Limb (tissue), 2 donors: Measurements from ENCODE around the gene CCDC110.
"Not testable (repeated sequence)": the region's sequence is repeated elsewhere in the genome, so short reads cannot be mapped to it uniquely, and the experiment has no call there.

Experiments used
- DNase-seq, 2 donors: peaks; one replicate each; pipeline ENCODE4 v3.0.0-alpha.2; 2016; ENCODE audit errors: extremely low spot score in 2 of 2

The CCDC110 gene

GRCh38 chr4:185471235-185472102, at the start of gene CCDC110:
Gene CCDC110, minus strand, starts transcription at chr4:185471733. Its CDS starts 50 bp downstream, at chr4:185471683.
- peak; percentile 98 to 99 for DNase-seq

- no peak for DNase-seq
These were observed 48.6 kb upstream of the CCDC110 start for GRCh38 chr4:185520119-185520518.

GRCh38 chr4:185518494-185518893, 47.0 kb upstream of the CCDC110 start:
- no peak for DNase-seq

GRCh38 chr4:185518069-185518468, 46.5 kb upstream of the CCDC110 start:
- no peak for DNase-seq

- no peak for DNase-seq
These were observed 43.7 kb upstream of the CCDC110 start for GRCh38 chr4:185515248-185515647.

- no peak for DNase-seq
These were observed 42.7 kb upstream of the CCDC110 start for GRCh38 chr4:185514182-185514697.

GRCh38 chr4:185513489-185514181, 42.1 kb upstream of the CCDC110 start:
- DNase-seq = no peak

- DNase-seq = no peak
These were observed 41.0 kb upstream of the CCDC110 start for GRCh38 chr4:185512516-185512915.

GRCh38 chr4:185511243-185511642, 39.7 kb upstream of the CCDC110 start:
- not testable (repeated sequence) for DNase-seq

GRCh38 chr4:185510806-185511205, 39.3 kb upstream of the CCDC110 start:
- DNase-seq = no peak

- DNase-seq = no peak
These were observed 36.6 kb upstream of the CCDC110 start for GRCh38 chr4:185508181-185508580.

- DNase-seq = no peak
These were observed 34.9 kb upstream of the CCDC110 start for GRCh38 chr4:185506422-185506821.

- peak; percentile 34 to 50 for DNase-seq
These were observed 32.8 kb upstream of the CCDC110 start for GRCh38 chr4:185504098-185505047.

GRCh38 chr4:185502386-185502785, 30.9 kb upstream of the CCDC110 start:
- DNase-seq = no peak

- no peak for DNase-seq
These were observed 29.0 kb upstream of the CCDC110 start for GRCh38 chr4:185500576-185500975.

- DNase-seq = no peak
These were observed 28.5 kb upstream of the CCDC110 start for GRCh38 chr4:185500035-185500434.

GRCh38 chr4:185488650-185489049, 17.1 kb upstream of the CCDC110 start:
- DNase-seq = no peak

GRCh38 chr4:185481401-185481800, 9.9 kb upstream of the CCDC110 start:
- DNase-seq = no peak

- DNase-seq = no peak
These were observed 8.6 kb upstream of the CCDC110 start for GRCh38 chr4:185480016-185480732.

GRCh38 chr4:185479507-185479971, 8.0 kb upstream of the CCDC110 start:
- no peak for DNase-seq
